Left lobe of liver (tissue), 2 donors: Measurements from ENCODE around the gene ZMAT3. TPM values are rescaled to one million over a fixed set of nuclear protein-coding genes. Genes with fewer than 3 reads are reported as not detected.
"Not testable (repeated sequence)": the region's sequence is repeated elsewhere in the genome, so short reads cannot be mapped to it uniquely, and the experiment has no call there.

Experiments used
- ATAC-seq: fragments of 200-7000 bp; cut with Tn5 transposase; one replicate; pipeline ENCODE4 v1.9.1; 2020; ENCODE audit warnings: mild to moderate bottlenecking, moderate library complexity
- DNase-seq: peaks from one replicate; pipeline ENCODE4 v3.0.0-alpha.2; 2020; ENCODE audit warnings: low spot score
- total RNA-seq: library from RNA; stranded (reverse); gene quantifications from one replicate; pipeline ENCODE4 v1.2.1, GENCODE V29; 2021
- donor health status: DM: no; HTN: no; CAD: no; lungs with moderate emphysema.
- donor health status: DM: no; HTN: yes; CAD: no.

Gene ZMAT3
- total RNA-seq, 1 donor from 2014 or later, result 6.8 TPM

DNA sequence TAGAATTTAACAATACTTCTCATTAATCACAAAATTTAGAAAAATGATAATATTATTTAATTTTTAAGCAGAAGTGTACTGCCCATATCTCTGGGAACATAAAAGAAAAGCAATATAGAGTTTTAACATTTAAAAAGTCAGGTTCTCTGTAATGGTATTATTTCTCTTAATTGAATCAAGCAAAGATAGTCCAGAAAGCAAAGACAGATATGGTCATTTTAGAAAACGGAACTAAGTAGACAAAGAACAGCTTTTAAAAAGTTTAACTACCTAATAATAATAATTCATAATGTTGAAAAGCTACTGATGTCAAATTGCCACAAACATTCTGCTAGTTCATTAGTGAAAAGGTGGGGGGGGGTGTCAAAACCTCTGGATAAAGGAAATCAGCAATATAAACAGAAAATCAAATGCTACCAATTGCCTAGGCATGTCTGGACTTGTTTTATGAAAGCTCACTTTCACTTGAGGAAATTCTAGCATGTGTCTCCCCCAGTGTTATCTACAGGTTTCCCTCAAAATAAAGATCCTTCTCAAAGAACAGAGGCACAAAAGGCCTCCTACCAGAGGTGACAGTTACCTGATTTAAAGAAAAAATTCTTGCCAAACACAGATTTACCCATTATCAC lies 1.7 kb downstream of the ZMAT3 start:
- no peak for DNase-seq

DNA sequence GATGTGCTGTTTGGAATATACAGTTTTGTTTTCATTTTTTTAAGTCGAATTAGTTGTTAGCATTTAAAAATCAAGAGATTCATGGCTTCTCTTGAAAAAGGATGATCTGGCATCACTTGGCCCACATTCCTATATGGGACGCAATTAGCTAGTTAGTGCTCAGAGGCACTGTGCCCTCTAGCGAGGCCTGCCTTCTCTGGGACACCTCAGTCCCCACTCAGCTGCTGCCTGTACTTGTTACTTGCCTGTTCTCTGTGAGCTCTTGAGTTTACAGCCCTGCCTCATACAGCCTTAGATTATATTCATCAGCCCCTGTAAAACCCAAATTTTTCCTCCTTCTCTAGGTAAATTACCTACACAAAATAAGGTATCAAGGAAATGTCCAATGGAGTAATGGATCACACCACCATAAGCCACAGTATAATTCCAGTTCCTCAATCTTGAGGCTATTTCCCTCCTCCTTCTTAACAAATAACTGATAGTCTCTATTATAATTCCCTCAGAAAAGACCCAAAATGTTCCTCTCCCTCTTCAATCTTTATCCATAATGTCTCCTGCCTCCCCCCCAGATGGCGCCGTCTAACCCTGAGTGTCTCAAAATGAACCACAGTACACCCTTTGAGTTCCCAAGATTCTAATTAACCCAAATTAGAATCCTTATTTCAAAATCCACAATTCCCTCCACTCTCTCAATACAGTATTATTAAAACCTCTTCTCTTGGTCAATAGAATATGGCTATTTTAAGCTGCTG lies 2.7 kb downstream of the ZMAT3 start:
- DNase-seq, result no peak
- ATAC-seq, result no peak

More for the DNA sequence above, 1.7 kb downstream of the ZMAT3 start:
- no peak for ATAC-seq

DNA sequence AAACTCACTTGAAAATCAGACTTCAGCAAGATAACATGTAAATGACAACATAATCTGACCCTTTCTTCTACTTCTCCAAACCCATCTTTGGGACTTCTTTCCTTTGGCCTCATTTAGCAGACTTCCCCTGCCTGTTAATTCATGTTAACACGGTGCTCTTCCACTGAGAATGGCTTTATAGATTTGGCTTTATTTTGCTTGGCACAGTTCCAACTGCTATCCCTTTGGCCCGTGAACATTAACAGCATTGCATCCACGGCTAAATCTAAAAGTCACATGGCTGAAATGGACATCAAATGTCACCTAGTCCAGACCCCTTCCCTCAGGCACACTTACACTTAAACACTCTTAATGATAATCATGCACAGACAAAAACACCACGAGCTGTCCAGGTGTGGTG lies 3.8 kb downstream of the ZMAT3 start:
- ATAC-seq (no peak), DNase-seq (no peak)

DNA sequence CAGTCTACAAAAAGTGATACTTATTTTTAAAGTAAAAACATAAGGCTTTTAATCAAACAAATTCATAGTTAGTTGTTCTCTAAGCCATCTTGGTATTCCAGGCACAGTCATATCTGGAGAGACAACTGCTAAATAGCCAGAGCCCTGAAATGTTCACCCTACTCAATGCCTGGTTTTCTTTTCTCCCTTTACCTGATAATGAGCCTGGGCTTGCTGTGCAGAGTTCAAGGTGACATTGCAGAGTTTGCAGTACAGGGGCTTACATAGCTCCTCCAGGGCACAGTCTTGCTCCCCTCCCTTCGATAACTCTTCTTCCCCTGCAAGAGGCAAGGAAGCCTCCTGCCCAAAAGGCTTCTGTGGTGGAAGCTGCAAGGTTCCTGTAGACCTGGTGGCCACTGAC lies 4.3 kb downstream of the ZMAT3 start:
- DNase-seq (no peak), ATAC-seq (no peak)

DNA sequence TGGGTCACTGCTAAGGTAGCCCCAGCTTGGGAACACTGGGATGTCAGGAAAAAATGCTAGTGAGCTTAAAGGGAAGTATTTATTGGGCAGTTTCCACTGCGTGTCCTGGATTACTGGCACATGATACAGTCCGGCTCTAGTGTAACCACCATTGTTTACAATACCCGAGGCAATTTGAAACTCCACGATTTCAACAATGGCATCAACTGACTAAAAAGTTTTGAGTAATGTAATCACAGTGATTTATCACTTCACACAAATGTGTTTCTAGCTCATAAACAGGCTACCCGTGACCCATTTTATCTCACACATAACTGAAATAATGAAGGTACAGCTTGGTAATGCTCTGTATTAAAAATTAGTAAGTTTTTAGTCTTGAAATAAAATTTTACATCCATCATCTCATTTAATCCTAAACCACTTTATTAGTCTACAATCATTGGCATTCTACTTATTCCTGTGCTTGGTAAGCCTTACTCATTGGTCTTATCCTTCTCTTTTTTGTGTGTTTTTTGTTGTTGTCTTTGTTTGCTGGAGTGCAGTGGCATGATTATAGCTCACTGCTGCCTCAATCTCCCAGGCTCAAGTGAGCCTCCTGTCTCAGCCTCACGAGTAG lies 7.6 kb downstream of the ZMAT3 start:
- no peak for ATAC-seq
- DNase-seq, result no peak

DNA sequence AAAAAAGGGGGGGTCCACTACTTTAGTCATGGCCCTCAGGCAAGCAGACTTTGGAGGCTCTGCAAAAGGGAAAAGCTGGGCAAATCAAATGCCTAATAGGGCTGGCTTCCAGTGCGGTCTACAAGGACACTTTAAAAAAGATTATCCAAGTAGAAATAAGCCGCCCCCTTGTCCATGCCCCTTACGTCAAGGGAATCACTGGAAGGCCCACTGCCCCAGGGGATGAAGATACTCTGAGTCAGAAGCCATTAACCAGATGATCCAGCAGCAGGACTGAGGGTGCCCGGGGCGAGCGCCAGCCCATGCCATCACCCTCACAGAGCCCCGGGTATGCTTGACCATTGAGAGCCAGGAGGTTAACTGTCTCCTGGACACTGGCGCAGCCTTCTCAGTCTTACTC lies 15.3 kb downstream of the ZMAT3 start:
- DNase-seq (no peak), ATAC-seq (no peak)

DNA sequence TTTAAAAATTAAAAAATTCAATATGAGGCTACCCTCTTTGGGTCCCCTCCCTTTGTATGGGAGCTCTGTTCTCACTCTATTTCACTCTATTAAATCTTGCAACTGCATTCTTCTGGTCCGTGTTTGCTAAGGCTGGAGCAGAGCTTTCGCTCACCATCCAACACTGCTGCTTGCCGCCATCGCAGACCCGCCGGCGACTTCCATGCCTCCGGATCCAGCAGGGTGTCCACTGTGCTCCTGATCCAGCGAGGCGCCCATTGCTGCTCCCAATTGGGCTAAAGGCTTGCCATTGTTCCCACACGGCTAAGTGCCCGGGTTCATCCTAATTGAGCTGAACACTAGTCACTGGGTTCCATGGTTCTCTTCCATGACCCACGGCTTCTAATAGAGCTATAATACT lies 17.0 kb downstream of the ZMAT3 start:
- not testable (repeated sequence) for ATAC-seq, DNase-seq

DNA sequence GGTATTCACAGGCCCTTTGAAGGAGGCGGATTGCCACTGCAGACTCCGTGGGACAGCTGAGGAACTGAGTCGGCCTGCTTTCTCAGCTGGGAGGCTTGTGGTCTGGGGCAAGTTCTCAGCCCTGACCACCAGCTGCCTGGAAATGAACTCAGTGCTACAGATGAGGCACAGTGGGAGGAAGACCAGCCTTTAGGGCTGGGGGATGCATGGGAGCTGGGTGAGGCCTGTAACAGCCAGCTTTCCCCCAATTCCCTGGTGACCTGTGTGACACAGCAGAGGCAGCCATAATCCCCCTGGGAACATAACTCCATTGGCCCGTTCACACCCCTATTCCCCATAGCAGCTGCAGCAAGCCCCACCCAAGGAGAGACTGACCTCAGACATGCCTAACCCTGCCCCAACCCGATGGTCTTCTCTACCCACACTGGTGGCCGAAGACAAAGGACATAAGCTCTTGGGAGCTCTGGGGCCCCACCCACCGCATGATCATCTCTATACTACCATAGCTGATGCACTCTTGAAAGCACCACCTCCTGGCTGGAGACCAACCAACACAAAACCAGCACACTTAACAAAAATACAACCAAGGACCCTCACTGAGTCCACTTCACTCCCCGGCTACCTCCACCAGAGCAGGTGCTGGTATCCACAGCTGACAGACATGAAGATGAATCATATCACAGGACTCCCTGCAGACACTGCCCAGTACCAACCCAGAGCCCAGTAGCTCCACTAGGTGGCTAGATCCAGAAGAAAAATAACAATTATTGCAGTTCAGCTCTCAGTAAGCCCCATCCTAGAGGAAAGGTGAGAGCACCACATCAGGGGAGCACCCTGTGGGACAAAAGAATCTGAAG lies 24.9 kb downstream of the ZMAT3 start:
- DNase-seq (no peak), ATAC-seq (no peak)

DNA sequence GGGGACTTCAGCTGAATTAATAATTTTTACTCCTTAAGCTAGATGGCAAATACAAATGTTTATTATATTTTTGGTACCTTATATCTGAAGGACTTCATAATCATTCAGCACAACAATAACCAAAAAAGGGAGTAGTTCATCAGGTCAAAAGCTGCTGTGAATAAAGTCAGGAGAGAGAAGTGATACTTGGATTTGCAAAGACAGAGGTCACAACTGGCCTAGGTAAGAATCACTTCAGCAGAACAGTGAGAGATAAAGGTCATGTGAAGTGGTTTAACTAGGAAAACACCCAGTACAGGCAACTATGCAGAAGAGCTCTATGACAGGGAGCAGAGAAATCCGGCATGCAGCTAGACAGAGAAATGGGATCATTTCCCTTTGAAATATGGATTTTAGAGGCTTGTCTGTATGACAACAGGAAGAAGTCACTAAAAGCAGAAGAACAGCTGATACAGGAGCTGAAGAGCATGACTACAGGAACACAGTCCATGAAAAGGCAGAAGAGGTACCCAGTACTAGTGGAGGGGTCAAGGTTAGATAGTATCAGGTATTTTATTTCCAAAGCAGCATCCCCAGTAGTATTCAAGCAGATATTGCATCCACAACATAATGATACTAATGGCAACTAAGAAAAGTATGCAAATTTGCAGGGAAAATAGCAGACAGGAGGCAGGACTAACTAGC lies 25.7 kb downstream of the ZMAT3 start:
- DNase-seq, result no peak
- ATAC-seq, result peak; percentile 27

DNA sequence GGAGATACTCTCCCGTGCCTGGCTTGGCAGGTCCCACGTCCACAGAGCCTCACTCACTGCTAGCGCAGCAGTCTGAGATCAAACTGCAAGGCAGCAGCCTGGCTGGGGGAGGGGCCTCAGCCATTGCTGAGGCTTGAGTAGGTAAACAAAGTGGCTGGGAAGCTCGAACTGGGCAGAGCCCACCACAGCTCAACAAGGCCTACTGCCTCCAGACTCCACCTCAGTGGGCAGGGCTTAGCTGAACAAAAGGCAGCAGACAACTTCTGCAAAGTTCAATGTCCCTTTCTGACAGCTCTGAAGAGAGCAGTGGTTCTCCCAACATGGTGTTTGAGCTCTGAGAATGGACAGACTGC lies 32.7 kb downstream of the ZMAT3 start:
- DNase-seq, ATAC-seq: not testable (repeated sequence)

DNA sequence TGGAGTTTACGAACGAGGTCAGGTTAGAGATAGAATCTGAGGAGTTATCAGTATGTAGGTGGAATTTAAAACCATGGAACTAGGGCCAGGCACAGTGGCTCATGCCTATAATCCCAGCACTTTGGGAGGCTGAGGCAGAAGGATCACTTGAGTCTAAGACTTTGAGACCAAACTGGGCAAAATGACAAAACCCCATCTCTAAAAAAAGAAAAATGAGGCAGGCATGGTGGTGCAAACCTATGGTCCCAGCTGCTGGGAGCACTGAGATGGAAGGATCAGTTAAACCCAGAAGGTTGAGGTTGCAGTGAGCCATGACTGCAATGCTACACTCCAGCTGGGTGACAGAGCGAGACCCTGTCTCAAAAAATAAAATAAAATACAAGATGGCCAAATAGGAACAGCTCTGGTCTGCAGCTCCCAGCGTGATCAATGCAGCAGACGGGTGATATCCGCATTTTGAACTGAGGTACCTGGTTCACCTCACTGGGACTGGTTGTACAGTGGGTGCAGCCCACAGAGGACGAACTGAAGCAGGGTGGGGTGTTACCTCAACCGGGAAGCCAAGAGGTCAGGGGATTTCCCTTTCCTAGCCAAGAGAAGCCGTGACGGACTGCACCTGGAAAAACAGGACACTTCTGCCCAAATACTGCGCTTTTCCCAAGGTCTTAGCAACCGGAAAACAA lies 33.3 kb downstream of the ZMAT3 start:
- DNase-seq, result no peak
- ATAC-seq, result no peak

DNA sequence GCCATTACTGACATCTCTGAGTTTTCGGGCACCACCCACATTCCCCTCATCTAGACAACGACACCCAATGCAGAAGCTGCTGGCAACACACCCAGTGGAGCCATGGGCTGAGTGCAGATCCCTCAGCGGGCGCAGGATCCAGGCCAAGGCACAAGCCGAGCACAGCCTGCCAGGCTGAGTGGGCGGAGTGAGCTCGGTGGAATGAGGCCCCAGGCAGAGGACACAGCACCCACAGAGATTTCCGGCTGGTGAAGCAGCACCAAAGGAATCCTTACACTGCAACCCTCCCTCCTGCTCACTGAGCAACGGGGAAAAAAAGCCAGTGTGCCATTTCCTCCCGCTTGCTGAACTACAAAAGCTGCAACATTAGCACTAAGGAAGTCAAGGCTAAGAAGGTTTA lies 34.3 kb downstream of the ZMAT3 start:
- no peak for DNase-seq
- peak; percentile 15 for ATAC-seq

DNA sequence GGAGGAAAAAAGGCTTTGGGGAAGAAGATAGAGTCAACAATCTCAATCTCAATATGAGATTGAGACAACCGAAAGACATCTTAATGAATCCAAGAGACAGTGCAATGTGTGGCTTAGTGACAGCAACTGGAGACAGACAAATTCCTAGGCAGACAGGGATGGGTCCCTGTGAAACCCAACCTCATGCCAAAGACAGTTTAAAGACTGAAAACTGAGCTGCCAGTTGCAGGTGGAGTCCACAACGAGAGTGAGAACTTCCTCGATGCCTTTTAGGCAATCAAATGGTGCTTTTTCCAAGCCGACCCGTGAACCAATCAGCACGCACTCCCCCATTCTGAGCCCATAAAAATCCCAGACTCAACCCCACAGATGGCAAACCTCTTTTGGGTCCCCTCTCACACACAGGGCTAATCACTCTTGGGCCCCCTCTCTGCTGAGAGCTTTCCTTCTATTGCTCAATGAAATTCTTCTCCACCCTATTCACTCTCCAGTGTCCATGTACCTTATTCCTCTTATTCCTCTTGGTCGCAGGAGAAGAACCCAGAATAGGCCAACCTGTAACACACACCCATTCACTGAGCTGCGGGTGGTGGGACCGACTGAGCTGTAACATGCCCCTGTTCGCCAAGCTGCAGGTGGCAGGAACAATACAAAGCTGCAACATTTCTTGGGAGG lies 34.8 kb downstream of the ZMAT3 start:
- ATAC-seq (no peak), DNase-seq (no peak)

DNA sequence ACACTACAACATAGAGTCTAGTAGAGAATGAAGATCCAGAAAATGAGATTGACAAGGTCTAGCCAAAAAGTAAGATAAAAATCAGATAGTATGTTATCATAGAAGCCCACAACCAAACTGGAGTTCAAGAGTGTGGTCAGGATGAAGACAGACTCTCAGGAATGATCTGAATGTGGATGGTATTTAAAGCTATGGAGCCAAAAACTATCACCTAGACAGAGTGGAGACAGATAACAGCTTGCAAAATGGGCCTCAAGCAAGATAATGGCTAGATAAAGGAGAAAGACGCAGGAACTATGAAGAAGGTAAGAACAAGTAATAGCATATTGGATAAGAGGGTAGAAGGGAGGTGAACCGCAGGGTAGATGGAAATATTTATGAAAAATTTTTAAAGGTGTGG lies 35.4 kb downstream of the ZMAT3 start:
- ATAC-seq, result no peak

DNA sequence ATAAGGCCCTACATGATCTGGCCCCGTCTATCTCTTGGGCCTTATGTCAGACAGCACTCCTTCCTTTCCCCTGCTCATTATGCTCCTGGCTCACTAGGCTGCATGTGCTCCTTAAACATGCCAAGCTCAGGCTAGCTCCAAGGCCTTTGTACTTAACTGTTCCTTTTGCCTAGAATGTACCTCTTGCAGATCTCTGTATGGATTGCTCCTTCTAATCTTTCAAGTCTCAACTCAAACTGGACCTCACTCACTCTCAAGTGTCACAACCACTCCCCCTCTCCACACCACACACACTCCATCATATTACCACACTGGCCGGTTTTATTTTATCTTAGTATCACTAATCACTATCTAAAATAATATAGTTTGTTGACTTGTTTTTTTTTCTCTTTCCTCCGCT lies 36.4 kb downstream of the ZMAT3 start:
- no peak for DNase-seq

More for the DNA sequence above, 35.4 kb downstream of the ZMAT3 start:
- no peak for DNase-seq

DNA sequence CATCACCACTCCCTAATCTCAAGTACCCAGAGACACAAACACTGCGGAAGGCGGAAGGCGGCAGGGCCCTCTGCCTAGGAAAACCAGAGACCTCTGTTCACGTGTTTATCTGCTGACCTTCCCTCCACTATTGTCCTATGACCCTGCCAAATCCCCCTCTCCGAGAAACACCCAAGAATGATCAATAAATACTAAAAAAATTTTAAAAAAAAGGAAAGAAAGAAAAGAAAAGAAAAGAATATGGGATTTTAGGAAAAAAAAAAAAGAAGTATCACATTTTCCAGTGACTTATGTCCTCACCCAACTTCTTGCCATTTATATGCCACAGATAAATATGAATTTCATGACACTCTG lies 38.3 kb downstream of the ZMAT3 start:
- not testable (repeated sequence) for DNase-seq, ATAC-seq

More for the DNA sequence above, 36.4 kb downstream of the ZMAT3 start:
- ATAC-seq, result no peak

DNA sequence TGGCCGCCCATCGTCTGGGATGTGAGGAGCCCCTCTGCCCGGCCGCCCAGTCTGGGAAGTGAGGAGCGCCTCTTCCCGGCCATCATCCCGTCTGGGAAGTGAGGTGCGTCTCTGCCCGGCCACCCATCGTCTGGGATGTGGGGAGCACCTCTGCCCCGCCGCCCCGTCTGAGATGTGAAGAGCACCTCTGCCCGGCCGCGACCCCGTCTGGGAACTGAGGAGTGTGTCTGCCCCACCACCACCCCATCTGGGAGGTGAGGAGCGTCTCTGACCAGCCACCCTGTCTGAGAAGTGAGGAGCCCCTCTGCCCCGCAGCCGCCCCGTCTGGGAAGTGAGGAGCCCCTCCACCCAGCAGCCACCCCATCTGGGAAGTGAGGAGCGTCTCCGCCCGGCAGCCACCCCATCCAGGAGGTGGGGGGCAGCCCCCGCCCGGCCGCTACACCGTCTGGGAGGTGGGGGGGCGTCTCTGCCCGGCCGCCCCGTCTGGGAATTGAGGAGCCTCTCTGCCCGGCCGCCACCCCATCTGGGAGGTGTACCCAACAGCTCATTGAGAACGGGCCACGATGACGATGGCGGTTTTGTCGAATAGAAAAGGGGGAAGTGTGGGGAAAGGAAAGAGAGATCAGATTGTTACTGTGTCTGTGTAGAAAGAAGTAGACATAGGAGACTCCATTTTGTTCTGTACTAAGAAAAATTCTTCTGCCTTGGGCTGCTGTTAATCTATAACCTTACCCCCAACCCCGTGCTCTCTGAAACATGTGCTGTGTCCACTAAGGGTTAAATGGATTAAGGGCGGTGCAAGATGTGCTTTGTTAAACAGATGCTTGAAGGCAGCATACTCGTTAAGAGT lies 38.9 kb downstream of the ZMAT3 start:
- DNase-seq, ATAC-seq: not testable (repeated sequence)

DNA sequence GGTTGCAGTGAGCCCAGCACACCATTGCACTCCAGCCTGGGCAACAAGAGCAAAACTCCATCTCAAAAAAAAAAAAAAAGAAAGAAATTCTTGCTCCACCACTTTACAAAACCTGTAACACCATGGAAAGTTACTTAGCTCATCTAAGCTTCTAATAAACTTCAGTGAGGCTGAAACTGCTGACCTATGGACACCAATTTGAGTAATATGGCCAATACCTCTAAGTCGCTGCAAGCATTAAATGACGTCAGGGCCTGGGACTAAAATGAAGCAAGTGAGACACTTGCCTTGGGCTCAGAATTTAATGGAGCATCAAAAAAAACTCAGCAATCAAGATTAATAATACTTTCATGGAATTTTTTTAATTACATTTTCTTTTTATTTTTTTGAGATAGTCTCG lies 42.5 kb downstream of the ZMAT3 start:
- no peak for ATAC-seq
- DNase-seq, result no peak

DNA sequence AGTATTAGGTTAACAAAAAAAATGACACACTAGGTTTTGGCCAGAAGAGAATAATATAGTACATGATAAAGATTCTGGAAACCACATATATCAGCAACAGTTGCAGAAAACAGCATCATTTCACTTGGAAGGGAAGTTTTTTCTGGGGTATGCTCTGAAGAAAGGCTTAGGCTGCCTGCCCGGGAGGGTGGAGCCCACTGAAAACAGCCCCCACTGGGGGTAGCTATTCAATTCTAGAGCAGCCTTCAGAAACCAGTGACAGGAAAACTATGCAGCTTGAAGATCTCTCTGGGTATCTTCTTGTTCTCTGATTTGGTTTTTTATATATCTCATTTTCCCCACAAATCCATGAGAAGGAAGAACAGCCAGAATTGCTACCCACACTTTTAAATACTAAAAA lies 43.2 kb downstream of the ZMAT3 start:
- ATAC-seq (no peak), DNase-seq (no peak)
